Measurements from ENCODE around the gene IFIT1B.

DNA sequence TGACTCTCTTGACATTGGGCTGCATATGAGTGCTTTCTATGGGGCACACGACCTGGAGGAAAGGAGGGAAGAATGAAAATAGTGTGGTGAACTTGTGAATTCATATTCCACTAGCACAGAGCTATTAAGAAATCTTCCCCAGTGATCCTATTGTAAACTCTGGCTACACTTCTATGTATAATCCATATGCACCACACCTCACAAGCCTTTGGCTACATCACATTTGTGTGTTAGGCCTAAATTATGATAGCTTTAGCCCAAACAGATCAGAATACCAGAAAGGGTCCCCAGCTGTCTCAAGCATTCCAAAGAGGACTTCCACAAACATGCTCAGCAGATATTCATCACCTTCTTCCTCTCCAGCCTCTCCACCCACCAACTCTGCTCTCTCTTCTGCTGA, 9.7 kb upstream of the IFIT1B start:
- TF ChIP-seq SRF (IDR thresholded peaks at IDR 0.05; ENCODE audit: low read depth) (no peak), JUND (IDR thresholded peaks at IDR 0.05) (no peak), EZH2phosphoT487 (IDR thresholded peaks at IDR 0.05; ENCODE audit: borderline replicate concordance) (no peak), POLR2AphosphoS5 (IDR thresholded peaks at IDR 0.05; ENCODE audit: low read depth, low read length) (no peak)
- TF ChIP-seq, protein P1, sequence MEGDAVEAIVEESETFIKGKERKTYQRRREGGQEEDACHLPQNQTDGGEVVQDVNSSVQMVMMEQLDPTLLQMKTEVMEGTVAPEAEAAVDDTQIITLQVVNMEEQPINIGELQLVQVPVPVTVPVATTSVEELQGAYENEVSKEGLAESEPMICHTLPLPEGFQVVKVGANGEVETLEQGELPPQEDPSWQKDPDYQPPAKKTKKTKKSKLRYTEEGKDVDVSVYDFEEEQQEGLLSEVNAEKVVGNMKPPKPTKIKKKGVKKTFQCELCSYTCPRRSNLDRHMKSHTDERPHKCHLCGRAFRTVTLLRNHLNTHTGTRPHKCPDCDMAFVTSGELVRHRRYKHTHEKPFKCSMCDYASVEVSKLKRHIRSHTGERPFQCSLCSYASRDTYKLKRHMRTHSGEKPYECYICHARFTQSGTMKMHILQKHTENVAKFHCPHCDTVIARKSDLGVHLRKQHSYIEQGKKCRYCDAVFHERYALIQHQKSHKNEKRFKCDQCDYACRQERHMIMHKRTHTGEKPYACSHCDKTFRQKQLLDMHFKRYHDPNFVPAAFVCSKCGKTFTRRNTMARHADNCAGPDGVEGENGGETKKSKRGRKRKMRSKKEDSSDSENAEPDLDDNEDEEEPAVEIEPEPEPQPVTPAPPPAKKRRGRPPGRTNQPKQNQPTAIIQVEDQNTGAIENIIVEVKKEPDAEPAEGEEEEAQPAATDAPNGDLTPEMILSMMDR (IDR thresholded peaks at IDR 0.05 in 2 of 3, conservative IDR thresholded peaks at IDR 0.05 in 1 of 3; ENCODE audit: borderline replicate concordance in 1 of 3, insufficient read depth in 1 of 3, low read depth in 2 of 3, low read length in 2 of 3): no peak
- TF ChIP-seq, protein P2, sequence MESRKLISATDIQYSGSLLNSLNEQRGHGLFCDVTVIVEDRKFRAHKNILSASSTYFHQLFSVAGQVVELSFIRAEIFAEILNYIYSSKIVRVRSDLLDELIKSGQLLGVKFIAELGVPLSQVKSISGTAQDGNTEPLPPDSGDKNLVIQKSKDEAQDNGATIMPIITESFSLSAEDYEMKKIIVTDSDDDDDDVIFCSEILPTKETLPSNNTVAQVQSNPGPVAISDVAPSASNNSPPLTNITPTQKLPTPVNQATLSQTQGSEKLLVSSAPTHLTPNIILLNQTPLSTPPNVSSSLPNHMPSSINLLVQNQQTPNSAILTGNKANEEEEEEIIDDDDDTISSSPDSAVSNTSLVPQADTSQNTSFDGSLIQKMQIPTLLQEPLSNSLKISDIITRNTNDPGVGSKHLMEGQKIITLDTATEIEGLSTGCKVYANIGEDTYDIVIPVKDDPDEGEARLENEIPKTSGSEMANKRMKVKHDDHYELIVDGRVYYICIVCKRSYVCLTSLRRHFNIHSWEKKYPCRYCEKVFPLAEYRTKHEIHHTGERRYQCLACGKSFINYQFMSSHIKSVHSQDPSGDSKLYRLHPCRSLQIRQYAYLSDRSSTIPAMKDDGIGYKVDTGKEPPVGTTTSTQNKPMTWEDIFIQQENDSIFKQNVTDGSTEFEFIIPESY (IDR thresholded peaks at IDR 0.05; ENCODE audit: extremely low read depth, insufficient replicate concordance, low read length): no peak

Measured in HCT116 (cell line).